Parathyroid adenoma (tissue), 2 donors: ENCODE results near the gene IFIT2.
A peak's percentile ranks its signal among the peaks of the same experiment; 100 is the strongest.

ENCODE experiments used
- H2AFZ ChIP-seq: fragments of 300-600 bp; sonication (generic); one replicate; pipeline ENCODE4 v1.7.0; 2017; ENCODE audit warnings: antibody characterized with exemption, mild to moderate bottlenecking
- H3K27ac ChIP-seq: fragments of 300-600 bp; sonication (generic); one replicate; pipeline ENCODE4 v1.7.0; 2017
- H3K27me3 ChIP-seq: fragments of 300-600 bp; sonication (generic); one replicate; pipeline ENCODE4 v1.7.0; 2017; ENCODE audit warnings: low read length; ENCODE audit not compliant: control insufficient read depth, insufficient read depth
- H3K36me3 ChIP-seq: fragments of 300-600 bp; sonication (generic); one replicate; pipeline ENCODE4 v1.7.0; 2017; ENCODE audit warnings: low read length; ENCODE audit not compliant: control insufficient read depth, insufficient read depth
- H3K4me1 ChIP-seq: fragments of 300-600 bp; sonication (generic); one replicate; pipeline ENCODE4 v1.7.0; 2017; ENCODE audit warnings: control low read depth
- H3K4me2 ChIP-seq: fragments of 300-600 bp; sonication (generic); one replicate; pipeline ENCODE4 v1.7.0; 2017; ENCODE audit warnings: low read length
- H3K4me3 ChIP-seq: fragments of 300-600 bp; sonication (generic); one replicate; pipeline ENCODE4 v1.7.0; 2017; ENCODE audit warnings: low read depth, low read length
- H3K79me2 ChIP-seq: fragments of 300-600 bp; sonication (generic); one replicate; pipeline ENCODE4 v1.7.0; 2017; ENCODE audit warnings: control low read depth
- H3K9ac ChIP-seq: fragments of 300-600 bp; sonication (generic); one replicate; pipeline ENCODE4 v1.7.0; 2017; ENCODE audit warnings: mild to moderate bottlenecking
- H3K9me3 ChIP-seq: fragments of 300-600 bp; sonication (generic); one replicate; pipeline ENCODE4 v1.7.0; 2017; ENCODE audit warnings: low read length; ENCODE audit not compliant: control insufficient read depth
- CTCF ChIP-seq: fragments of 300-600 bp; sonication (generic); IDR thresholded peaks from one replicate; pipeline ENCODE4 v1.7.0; 2017; ENCODE audit warnings: antibody characterized with exemption, mild to moderate bottlenecking
- donor health status: primary hyperparathyroidism.

Gene IFIT2

GRCh38 chr10:89270153-89270483, 31.7 kb upstream of the IFIT2 start:
- H3K36me3 ChIP-seq: no peaks in the 10 kb centered on the region
- H3K9ac ChIP-seq: no peak overlapping the region
- H3K4me3 ChIP-seq: no peak overlapping the region
- no peaks in the 10 kb centered on the region for H3K79me2 ChIP-seq
- TF ChIP-seq CTCF: no peak
- peaks cover 7% of the 10 kb centered on the region for H3K4me1 ChIP-seq
- H3K9me3 ChIP-seq: no peaks in the 10 kb centered on the region
- H3K27me3 ChIP-seq: no peaks in the 10 kb centered on the region
- H2AFZ ChIP-seq: no peak overlapping the region
- no peak overlapping the region for H3K27ac ChIP-seq
- no peak overlapping the region for H3K4me2 ChIP-seq

- Histone ChIP-seq H2AFZ (no peak overlapping the region), H3K27me3 (no peaks in the 10 kb centered on the region), H3K4me1 (peaks cover 21% of the 10 kb centered on the region), H3K4me2 (no peak overlapping the region), H3K79me2 (no peaks in the 10 kb centered on the region), H3K4me3 (no peak overlapping the region), H3K9me3 (no peaks in the 10 kb centered on the region), H3K36me3 (no peaks in the 10 kb centered on the region), H3K27ac (no peak overlapping the region), H3K9ac (no peak overlapping the region)
- TF ChIP-seq CTCF: no peak
Observed at GRCh38 chr10:89271532-89271931, 30.3 kb upstream of the IFIT2 start.

- TF ChIP-seq CTCF: no peak
- no peaks in the 10 kb centered on the region for H3K9me3 ChIP-seq
- H3K4me3 ChIP-seq: no peak overlapping the region
- no peaks in the 10 kb centered on the region for H3K27me3 ChIP-seq
- H3K4me1 ChIP-seq: peaks cover 16% of the 10 kb centered on the region
- H3K36me3 ChIP-seq: no peaks in the 10 kb centered on the region
- no peak overlapping the region for H2AFZ ChIP-seq
- H3K9ac ChIP-seq: no peak overlapping the region
- H3K27ac ChIP-seq: no peak overlapping the region
- no peak overlapping the region for H3K4me2 ChIP-seq
- H3K79me2 ChIP-seq: no peaks in the 10 kb centered on the region
Observed at GRCh38 chr10:89273680-89274079, 28.2 kb upstream of the IFIT2 start.

GRCh38 chr10:89274928-89275327, 26.9 kb upstream of the IFIT2 start:
- H3K4me3 ChIP-seq: no peak overlapping the region
- H3K27ac ChIP-seq: peak overlapping the region; percentile 46

More at GRCh38 chr10:89274928-89275327, 26.9 kb upstream of the IFIT2 start:
- H3K27me3 ChIP-seq: no peaks in the 10 kb centered on the region
- no peaks in the 10 kb centered on the region for H3K79me2 ChIP-seq
- no peak overlapping the region for H3K9ac ChIP-seq
- H3K4me1 ChIP-seq: peaks cover 16% of the 10 kb centered on the region
- H2AFZ ChIP-seq: peak overlapping the region; percentile 67
- no peak overlapping the region for H3K4me2 ChIP-seq
- H3K36me3 ChIP-seq: no peaks in the 10 kb centered on the region
- no peak for TF ChIP-seq CTCF
- H3K9me3 ChIP-seq: no peaks in the 10 kb centered on the region
